G401 (cell line): ENCODE data around the gene ERH. TPM values are rescaled to one million over a fixed set of nuclear protein-coding genes. Genes with fewer than 3 reads are reported as not detected.
"Not testable (repeated sequence)": the region's sequence is repeated elsewhere in the genome, so short reads cannot be mapped to it uniquely, and the experiment has no call there.

ENCODE experiments used
- DNase-seq: peaks from one replicate; pipeline ENCODE4 v3.0.0-alpha.2; 2015; ENCODE audit warnings: low spot score
- in situ Hi-C: cut with HindIII; loops from 2 replicates; pipeline ENCODE4 v1.10.0; 2016; ENCODE audit warnings: low sequenced_read_pairs, mixed read lengths
- total RNA-seq: library from RNA; depleted of rRNA; stranded (reverse); fragments of >200 nt; shearing (Covaris generic); gene quantifications from 2 replicates; pipeline ENCODE4 v1.2.3, GENCODE V29; 2014

Gene ERH
- total RNA-seq, 1 experiment from 2014 or later, result 338 TPM

DNA sequence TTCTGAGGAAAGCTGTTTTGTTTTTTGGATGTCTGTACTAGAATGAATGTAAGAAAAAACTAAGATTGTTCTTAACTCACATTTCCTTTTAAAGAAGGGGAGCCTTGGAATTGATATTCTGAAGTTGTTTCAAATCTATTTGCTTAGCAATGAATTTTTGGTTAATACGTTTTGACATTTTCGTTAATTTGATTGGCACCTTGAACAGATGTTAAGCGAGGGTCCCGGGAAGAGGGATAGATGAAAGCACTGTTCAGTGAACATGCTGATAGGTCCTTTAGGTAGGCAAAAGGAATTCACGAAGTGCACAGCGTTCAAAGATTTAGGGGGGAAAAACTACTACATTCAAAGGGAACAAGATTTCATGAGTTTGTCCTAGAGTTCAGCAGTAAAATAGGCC lies 2.1 kb upstream of the ERH start:
- in situ Hi-C loops, result no loop called here

GRCh38 chr14:69399750-69400149 lies 1.7 kb upstream of the ERH start:
- no peak for DNase-seq
- in situ Hi-C loops, result no loop called here

More for the DNA sequence above, 2.1 kb upstream of the ERH start:
- DNase-seq, result no peak

- in situ Hi-C loops, result no loop called here
Observed at GRCh38 chr14:69398818-69399210, 715 bp upstream of the ERH start.

GRCh38 chr14:69395929-69396328 lies 2.2 kb downstream of the ERH start:
- no peak for DNase-seq
- in situ Hi-C loops, result no loop called here

More at GRCh38 chr14:69398818-69399210, 715 bp upstream of the ERH start:
- DNase-seq, result no peak

- in situ Hi-C loops, result no loop called here
Observed at GRCh38 chr14:69392481-69392880, 5.6 kb downstream of the ERH start.

GRCh38 chr14:69391400-69391799 lies 6.7 kb downstream of the ERH start:
- in situ Hi-C loops, DNase-seq: not testable (repeated sequence)

More at GRCh38 chr14:69392481-69392880, 5.6 kb downstream of the ERH start:
- no peak for DNase-seq

DNA sequence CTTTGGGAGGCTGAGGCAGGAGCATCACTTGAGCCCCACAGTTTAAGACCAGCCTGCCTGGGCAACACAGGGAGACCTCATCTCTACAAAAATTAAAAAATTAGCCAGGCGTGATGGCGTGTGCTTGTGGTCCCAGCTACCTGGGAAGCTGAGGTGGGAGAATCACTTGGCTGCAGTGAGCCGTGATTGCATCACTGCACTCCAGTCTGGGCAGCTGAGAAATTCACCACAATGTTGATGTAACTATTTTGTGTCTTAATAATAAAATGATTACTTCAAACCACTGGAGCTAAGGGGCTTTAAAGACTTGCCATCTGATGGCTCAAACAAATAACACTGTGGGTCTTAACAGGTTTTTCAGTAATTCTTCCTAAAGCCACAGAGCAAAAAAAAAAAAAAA lies 10.8 kb downstream of the ERH start:
- no peak for DNase-seq
- in situ Hi-C loops, result no loop called here

DNA sequence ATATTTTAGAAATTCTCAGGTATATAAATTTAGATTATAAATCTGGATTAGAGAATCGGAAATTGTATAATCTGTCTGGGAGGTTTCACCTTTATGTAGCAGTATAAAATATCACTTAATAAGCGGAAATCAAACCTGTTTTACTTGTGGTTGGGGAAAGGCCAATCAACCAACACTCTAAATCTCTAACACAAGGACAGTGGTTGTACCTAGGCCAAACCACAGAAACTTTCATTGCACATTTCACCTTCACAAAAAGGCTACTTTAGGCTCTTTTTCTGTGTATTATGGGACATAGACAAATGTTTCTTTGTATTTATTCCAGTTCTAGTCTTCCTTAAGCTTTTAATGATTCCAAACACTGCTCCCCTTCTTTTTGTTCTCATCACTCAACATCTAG lies 19.8 kb downstream of the ERH start:
- in situ Hi-C loops, result no loop called here
- no peak for DNase-seq

GRCh38 chr14:69376439-69376838 lies 21.7 kb downstream of the ERH start:
- no peak for DNase-seq

DNA sequence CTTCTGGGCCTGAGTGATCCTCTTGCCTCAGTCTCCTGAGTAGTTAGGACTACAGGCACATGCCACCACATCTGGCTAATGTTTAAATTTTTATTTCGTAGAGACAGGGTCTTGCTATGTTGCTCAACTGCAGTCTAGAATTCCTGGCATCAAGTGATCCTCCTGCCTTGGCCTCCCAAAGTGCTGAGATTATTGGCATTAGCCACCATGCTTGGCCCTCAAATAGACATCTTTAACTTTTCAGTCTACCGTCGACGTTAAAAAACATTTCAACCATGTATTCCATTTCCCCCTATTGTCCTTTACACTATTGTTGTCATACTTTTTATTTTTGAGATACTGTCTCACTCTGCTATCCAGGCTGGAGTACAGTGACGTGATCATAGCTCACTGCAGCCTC lies 22.4 kb downstream of the ERH start:
- in situ Hi-C loops, result no loop called here
- no peak for DNase-seq

More at GRCh38 chr14:69376439-69376838, 21.7 kb downstream of the ERH start:
- in situ Hi-C loops, result no loop called here

GRCh38 chr14:69375182-69375581 lies 22.9 kb downstream of the ERH start:
- in situ Hi-C loops, result no loop called here
- no peak for DNase-seq

DNA sequence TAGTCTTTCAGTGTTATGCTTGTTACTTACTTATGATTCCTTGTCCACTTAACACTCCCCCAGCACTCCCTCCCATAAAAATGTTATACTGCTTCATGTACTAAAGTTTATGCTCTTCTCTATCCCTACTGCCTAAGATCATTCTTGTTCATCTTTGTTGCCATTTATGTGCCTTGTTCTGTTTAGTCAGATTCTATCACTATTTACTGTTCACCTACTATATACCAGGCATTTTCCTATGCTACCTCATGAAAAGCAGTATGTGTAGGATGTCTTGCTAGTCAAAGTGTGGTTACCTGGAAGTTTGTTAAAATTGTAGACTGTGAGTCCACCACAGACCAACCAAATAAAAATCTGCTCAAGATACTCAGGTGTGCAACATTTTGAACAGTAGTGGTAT lies 23.9 kb downstream of the ERH start:
- in situ Hi-C loops, result no loop called here
- DNase-seq, result no peak

DNA sequence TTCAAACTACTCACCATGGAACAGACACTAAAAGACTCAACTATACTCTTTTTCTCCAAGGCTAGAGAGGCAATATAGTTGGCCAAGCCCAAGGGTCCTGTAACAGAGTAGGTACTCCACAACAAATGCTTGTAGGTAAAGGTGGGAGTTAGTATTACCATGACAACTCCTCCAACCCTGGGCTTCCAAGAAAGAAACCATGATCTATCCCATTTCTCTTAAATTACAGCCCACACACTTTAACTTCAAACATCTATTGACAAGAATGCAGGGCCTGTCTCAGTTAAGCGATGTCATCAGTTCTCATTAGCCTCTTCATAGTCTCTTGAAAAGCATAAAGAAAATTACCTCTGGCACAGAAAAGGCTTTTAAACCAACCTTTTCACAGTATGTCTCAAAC lies 25.0 kb downstream of the ERH start:
- in situ Hi-C loops, result no loop called here
- DNase-seq, result no peak

GRCh38 chr14:69372146-69372545 lies 26.0 kb downstream of the ERH start:
- in situ Hi-C loops, result no loop called here
- no peak for DNase-seq

DNA sequence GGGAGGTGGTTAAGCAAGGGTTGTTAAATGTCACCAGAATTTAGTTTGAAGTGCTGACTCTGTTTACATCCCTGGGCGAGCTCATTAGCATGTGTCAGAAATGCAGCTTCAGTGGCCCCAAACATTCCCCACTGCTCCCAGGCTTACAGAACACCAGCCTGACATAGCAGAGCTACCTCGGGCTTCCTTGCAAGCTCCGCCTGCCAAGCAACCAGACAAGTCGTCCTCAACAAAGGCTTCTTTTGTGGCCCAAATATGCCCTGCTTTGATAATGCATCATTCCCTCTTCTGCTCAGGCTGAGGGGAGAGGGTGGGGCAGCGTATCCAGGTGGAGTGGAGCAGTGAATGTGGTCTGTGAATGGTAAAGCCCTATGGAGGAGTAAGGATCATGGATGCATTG lies 28.0 kb downstream of the ERH start:
- in situ Hi-C loops, result no loop called here
- no peak for DNase-seq

GRCh38 chr14:69368381-69368780 lies 29.7 kb downstream of the ERH start:
- in situ Hi-C loops, result no loop called here

GRCh38 chr14:69366761-69367160 lies 31.3 kb downstream of the ERH start:
- no peak for DNase-seq
- in situ Hi-C loops, result no loop called here

More at GRCh38 chr14:69368381-69368780, 29.7 kb downstream of the ERH start:
- DNase-seq, result no peak

GRCh38 chr14:69366069-69366468 lies 32.0 kb downstream of the ERH start:
- DNase-seq, result no peak
- in situ Hi-C loops, result no loop called here

DNA sequence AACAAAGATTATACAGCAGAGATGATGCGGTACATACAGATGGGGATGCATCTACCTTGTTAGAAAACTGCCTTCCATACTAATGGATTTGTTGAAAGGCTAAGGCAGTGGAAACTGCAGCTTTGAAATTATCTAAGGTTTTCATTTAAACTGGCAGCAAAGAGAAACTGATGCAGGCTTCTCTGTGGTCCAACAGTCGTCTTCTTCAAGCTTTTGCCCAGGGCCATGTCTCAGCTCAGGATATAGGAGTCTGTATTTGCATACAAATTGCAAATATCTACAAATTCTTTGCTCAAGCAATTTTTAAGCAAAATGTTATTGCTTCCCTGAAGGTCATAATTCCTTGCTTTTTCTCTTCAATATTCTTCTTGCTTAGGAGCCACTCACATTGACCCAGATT lies 33.7 kb downstream of the ERH start:
- in situ Hi-C loops, result no loop called here
- DNase-seq, result no peak

DNA sequence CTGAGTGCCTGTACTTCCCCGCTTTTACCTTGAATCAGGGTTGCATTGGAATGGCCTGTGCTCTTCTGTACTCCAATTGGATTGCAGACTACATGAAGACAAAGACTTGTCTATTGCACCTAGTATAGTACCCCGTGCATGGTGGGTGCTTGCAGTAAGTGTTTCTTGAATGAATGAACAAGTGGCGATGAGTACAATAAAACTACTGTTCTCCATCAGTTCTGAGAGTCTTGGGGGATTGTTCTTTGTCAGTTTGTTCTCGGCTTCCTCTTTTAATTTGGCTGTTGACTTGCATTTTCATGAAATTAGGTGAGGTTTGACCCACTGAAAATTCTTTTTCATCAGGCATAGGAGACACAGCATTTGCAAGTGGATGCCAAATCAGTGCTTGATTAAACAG lies 34.1 kb downstream of the ERH start:
- in situ Hi-C loops, result no loop called here

GRCh38 chr14:69363055-69363454 lies 35.0 kb downstream of the ERH start:
- peak; percentile 43 for DNase-seq
- in situ Hi-C loops, result no loop called here

More for the DNA sequence above, 34.1 kb downstream of the ERH start:
- no peak for DNase-seq
